Thyroid gland (tissue), 4 donors: Measurements from ENCODE around the gene HYDIN.

ENCODE experiments used
- CTCF ChIP-seq, 6 experiments: fragments of 200-600 bp in 3 of 6; fragments of 450-650 bp in 3 of 6; sonication (generic) in 3 of 6; IDR thresholded peaks; one replicate each; pipeline ENCODE4 v1.5.1; 2016 to 2019; ENCODE audit warnings: antibody characterized with exemption in 6 of 6, mild to moderate bottlenecking in 2 of 6, inconsistent platforms in 1 of 6, moderate library complexity in 1 of 6
- POLR2A ChIP-seq, 2 donors: fragments of 450-650 bp; IDR thresholded peaks; one replicate each; pipeline ENCODE4 v1.6.1; 2017; ENCODE audit warnings: antibody characterized with exemption in 2 of 2, mild to moderate bottlenecking in 2 of 2, moderate library complexity in 1 of 2

GRCh38 chr16:71225145-71225544 lies 5.4 kb downstream of the HYDIN start:
- TF ChIP-seq CTCF (IDR thresholded peaks at IDR 0.05) = no peak
- TF ChIP-seq POLR2A (IDR thresholded peaks at IDR 0.05) = no peak
